GM23248 (cell line): ENCODE data around the gene RCC2. TPM values are rescaled to one million over a fixed set of nuclear protein-coding genes. Genes with fewer than 3 reads are reported as not detected.

Experiments
- DNase-seq: peaks from one replicate; pipeline ENCODE4 v3.0.0-alpha.2; 2015
- H2AFZ ChIP-seq: fragments of 200-600 bp; sonication (generic); 2 replicates; pipeline ENCODE4 v1.6.1; 2016; ENCODE audit warnings: antibody characterized with exemption
- H3F3A ChIP-seq: fragments of 200-600 bp; sonication (generic); 2 replicates; pipeline ENCODE4 v1.6.1; 2016; ENCODE audit warnings: mild to moderate bottlenecking, antibody characterized with exemption, mixed run types; ENCODE audit not compliant: insufficient read depth
- H3K27ac ChIP-seq: fragments of 200-600 bp; sonication (generic); 2 replicates; pipeline ENCODE4 v1.5.1; 2016; ENCODE audit warnings: mild to moderate bottlenecking
- H3K27me3 ChIP-seq: fragments of 200-600 bp; sonication (generic); replicated peaks from 2 replicates; pipeline ENCODE4 v1.6.1; 2016; ENCODE audit warnings: mild to moderate bottlenecking; ENCODE audit not compliant: insufficient read depth
- H3K36me3 ChIP-seq: fragments of 200-600 bp; sonication (generic); 2 replicates; pipeline ENCODE4 v1.6.1; 2016; ENCODE audit warnings: low read depth, mild to moderate bottlenecking
- H3K4me1 ChIP-seq: fragments of 200-600 bp; sonication (generic); 2 replicates; pipeline ENCODE4 v1.6.1; 2016; ENCODE audit warnings: mild to moderate bottlenecking; ENCODE audit not compliant: insufficient read depth
- H3K4me2 ChIP-seq: fragments of 200-600 bp; sonication (generic); one replicate; pipeline ENCODE4 v1.6.1; 2016; ENCODE audit warnings: mild to moderate bottlenecking; ENCODE audit not compliant: unreplicated experiment
- H3K4me3 ChIP-seq: fragments of 200-600 bp; sonication (generic); 2 replicates; pipeline ENCODE4 v1.5.1; 2016; ENCODE audit warnings: mild to moderate bottlenecking
- H3K79me2 ChIP-seq: fragments of 200-600 bp; sonication (generic); 2 replicates; pipeline ENCODE4 v1.6.1; 2016; ENCODE audit warnings: mild to moderate bottlenecking; ENCODE audit not compliant: insufficient read depth
- H3K9ac ChIP-seq: fragments of 200-600 bp; sonication (generic); 2 replicates; pipeline ENCODE4 v1.6.1; 2016; ENCODE audit warnings: mild to moderate bottlenecking
- H3K9me2 ChIP-seq: fragments of 200-600 bp; sonication (generic); 2 replicates; pipeline ENCODE4 v1.6.1; 2016; ENCODE audit warnings: mixed run types, mild to moderate bottlenecking, moderate library complexity; ENCODE audit not compliant: insufficient read depth
- H3K9me3 ChIP-seq: fragments of 200-600 bp; sonication (generic); one replicate; pipeline ENCODE4 v1.6.1; 2017; ENCODE audit warnings: low read depth
- H4K20me1 ChIP-seq: fragments of 200-600 bp; sonication (generic); 2 replicates; pipeline ENCODE4 v1.6.0; 2016; ENCODE audit not compliant: insufficient read depth
- EZH2 ChIP-seq: fragments of 200-600 bp; sonication (generic); IDR thresholded peaks from 2 replicates; pipeline ENCODE4 v1.6.1; 2018; ENCODE audit warnings: antibody characterized with exemption, mild to moderate bottlenecking; ENCODE audit not compliant: insufficient read depth, poor library complexity, severe bottlenecking
- EZH2phosphoT487 ChIP-seq: fragments of 200-600 bp; sonication (generic); IDR thresholded peaks from 2 replicates; pipeline ENCODE4 v1.6.1; 2018; ENCODE audit warnings: antibody characterized with exemption, moderate library complexity, mild to moderate bottlenecking, low read depth; ENCODE audit not compliant: insufficient read depth
- WGBS, 2 experiments: methylation state at CpG; one replicate each; pipeline ENCODE4 v1.1.6; 2015 to 2017; ENCODE audit warnings: low lambda C conversion rate in 2 of 2, low coverage in 1 of 2; ENCODE audit errors: missing lambda C conversion rate in 2 of 2; 5-methylcytosine and 5-hydroxymethylcytosine counted together
- in situ Hi-C: fragments of 300-500 bp; cut with MboI; formaldehyde crosslinking; loops from 2 replicates; pipeline ENCODE4 v1.15.0; 2020
- polyA plus RNA-seq: library from polyadenylated mRNA; unstranded; fragments of >200 nt; fragmentation: Nextera tagmentation; extraction: Ambion mirVana; gene quantifications from 2 replicates; pipeline ENCODE4 v1.2.1, GENCODE V29; 2016
- total RNA-seq: library from RNA; depleted of rRNA; stranded (reverse); fragments of >200 nt; shearing (Covaris generic); gene quantifications from 2 replicates; pipeline ENCODE4 v1.2.3, GENCODE V29; 2014

The RCC2 gene
- total and polyA plus RNA-seq, 2 experiments from 2014 or later: 10.9 to 38.3 TPM

- in situ Hi-C loops: no loop called here
- H3F3A ChIP-seq: no peaks in the 10 kb centered on the region
- no peaks in the 10 kb centered on the region for H3K36me3 ChIP-seq
- no peak for DNase-seq
- H3K4me3 ChIP-seq: no peak overlapping the region
- H3K79me2 ChIP-seq: no peaks in the 10 kb centered on the region
- H2AFZ ChIP-seq: no peak overlapping the region
- H3K9ac ChIP-seq: no peak overlapping the region
- no peak overlapping the region for H3K27ac ChIP-seq
- H3K4me1 ChIP-seq: no peaks in the 10 kb centered on the region
- H3K27me3 ChIP-seq: peaks cover 9% of the 10 kb centered on the region; the same call in 1 of the 2 replicates
- H3K4me2 ChIP-seq: no peak overlapping the region
- no peak for TF ChIP-seq EZH2phosphoT487
- no peak for TF ChIP-seq EZH2
- no peaks in the 10 kb centered on the region for H3K9me3 ChIP-seq
- H4K20me1 ChIP-seq: no peaks in the 10 kb centered on the region
- H3K9me2 ChIP-seq: no peaks in the 10 kb centered on the region
- 42 to 48% methylated on average over 4 of the region's 4 CpGs for WGBS, 2 experiments
These were observed 75.7 kb downstream of the RCC2 start for GRCh38 chr1:17363771-17364170.

GRCh38 chr1:17363351-17363750 is 76.1 kb downstream of the RCC2 start:
- WGBS, 2 experiments: 57 to 66% methylated on average over 11 to 12 of the region's 12 CpGs
- Histone ChIP-seq H3K9me2 (no peaks in the 10 kb centered on the region), H3K79me2 (no peaks in the 10 kb centered on the region), H3K4me2 (no peak overlapping the region), H3K4me3 (no peak overlapping the region), H3K9ac (no peak overlapping the region), H2AFZ (no peak overlapping the region), H4K20me1 (no peaks in the 10 kb centered on the region), H3K27ac (no peak overlapping the region), H3K36me3 (no peaks in the 10 kb centered on the region), H3F3A (no peaks in the 10 kb centered on the region), H3K9me3 (no peaks in the 10 kb centered on the region), H3K4me1 (no peaks in the 10 kb centered on the region), H3K27me3 (peaks cover 9% of the 10 kb centered on the region; the same call in 1 of the 2 replicates)
- TF ChIP-seq EZH2phosphoT487 (no peak), EZH2 (no peak)
- in situ Hi-C loops: no loop called here
- DNase-seq: no peak

GRCh38 chr1:17361687-17362086 is 77.8 kb downstream of the RCC2 start:
- H2AFZ ChIP-seq: no peak overlapping the region
- no peaks in the 10 kb centered on the region for H3K79me2 ChIP-seq
- no peaks in the 10 kb centered on the region for H3K36me3 ChIP-seq
- no peaks in the 10 kb centered on the region for H3K9me2 ChIP-seq
- no peak overlapping the region for H3K9ac ChIP-seq
- DNase-seq: no peak
- no peak overlapping the region for H3K4me3 ChIP-seq
- H3K9me3 ChIP-seq: no peaks in the 10 kb centered on the region
- 54 to 63% methylated on average over 4 of the region's 4 CpGs for WGBS, 2 experiments
- H3K27me3 ChIP-seq: peaks cover 3% of the 10 kb centered on the region; the same call in 1 of the 2 replicates
- no peaks in the 10 kb centered on the region for H3F3A ChIP-seq
- no peaks in the 10 kb centered on the region for H4K20me1 ChIP-seq
- H3K27ac ChIP-seq: no peak overlapping the region
- TF ChIP-seq EZH2phosphoT487 (no peak), EZH2 (no peak)
- in situ Hi-C loops: no loop called here
- H3K4me1 ChIP-seq: no peaks in the 10 kb centered on the region
- H3K4me2 ChIP-seq: no peak overlapping the region

GRCh38 chr1:17360272-17360956 is 79.1 kb downstream of the RCC2 start:
- Histone ChIP-seq H3K27me3 (peaks cover 8% of the 10 kb centered on the region; the same call in 1 of the 2 replicates), H3K79me2 (no peaks in the 10 kb centered on the region), H3F3A (no peaks in the 10 kb centered on the region), H3K36me3 (no peaks in the 10 kb centered on the region), H3K27ac (no peak overlapping the region), H3K9ac (no peak overlapping the region), H3K9me3 (no peaks in the 10 kb centered on the region), H4K20me1 (no peaks in the 10 kb centered on the region), H2AFZ (no peak overlapping the region), H3K4me3 (no peak overlapping the region), H3K9me2 (no peaks in the 10 kb centered on the region), H3K4me1 (no peaks in the 10 kb centered on the region), H3K4me2 (no peak overlapping the region)
- no peak for TF ChIP-seq EZH2phosphoT487
- no peak for TF ChIP-seq EZH2
- DNase-seq: no peak
- in situ Hi-C loops: no loop called here
- 61 to 63% methylated on average over 11 of the region's 11 CpGs for WGBS, 2 experiments
